T-helper 22 cell (primary cell): ENCODE measurements around the gene TMEM131L.

Experiments used
- DNase-seq: peaks from one replicate; pipeline ENCODE4 v3.0.0-alpha.2; 2020; ENCODE audit warnings: low read depth

TMEM131L gene

DNA sequence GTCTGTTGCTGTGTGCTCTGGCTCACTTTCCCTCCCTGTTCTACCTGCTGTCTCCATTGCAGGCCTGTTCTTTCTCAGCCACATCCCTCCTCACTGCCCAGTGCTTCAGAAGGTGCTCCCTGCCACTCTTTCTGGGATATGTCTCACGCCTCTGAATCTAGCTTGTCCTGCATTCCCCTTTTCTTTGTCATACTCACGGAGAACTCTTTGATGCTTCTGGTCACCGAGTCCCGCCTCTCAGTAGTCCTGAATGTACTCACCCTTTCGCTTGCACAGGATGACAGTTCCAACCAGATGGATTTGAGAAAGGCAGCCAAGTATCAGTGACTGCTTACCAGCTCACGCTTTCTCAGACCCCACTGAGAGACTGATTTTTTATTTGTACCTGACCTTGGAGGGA is 152.7 kb downstream of the TMEM131L start:
- no peak for DNase-seq

GRCh38 chr4:153619811-153620210 is 153.7 kb downstream of the TMEM131L start:
- DNase-seq: no peak

DNA sequence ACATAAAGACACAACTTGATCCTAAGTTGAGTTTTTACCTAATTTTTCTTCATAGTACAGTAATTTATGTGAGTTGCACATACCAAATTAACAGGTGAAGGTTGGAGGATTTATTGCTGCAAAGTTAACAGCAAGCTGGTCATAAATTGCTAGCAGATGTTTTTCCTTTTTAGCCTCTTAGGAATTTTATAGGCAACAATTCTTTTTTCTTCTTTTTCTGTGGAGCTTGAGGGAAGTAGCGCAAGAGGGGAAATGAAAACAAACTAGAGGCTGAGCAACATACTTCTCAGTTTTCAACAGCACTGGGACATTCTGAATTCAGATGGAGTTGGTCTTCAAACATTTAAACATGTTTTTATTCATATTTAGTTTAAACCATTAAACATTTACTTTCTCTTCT is 154.2 kb downstream of the TMEM131L start:
- no peak for DNase-seq

GRCh38 chr4:153622093-153622492 is 155.9 kb downstream of the TMEM131L start:
- DNase-seq: no peak

DNA sequence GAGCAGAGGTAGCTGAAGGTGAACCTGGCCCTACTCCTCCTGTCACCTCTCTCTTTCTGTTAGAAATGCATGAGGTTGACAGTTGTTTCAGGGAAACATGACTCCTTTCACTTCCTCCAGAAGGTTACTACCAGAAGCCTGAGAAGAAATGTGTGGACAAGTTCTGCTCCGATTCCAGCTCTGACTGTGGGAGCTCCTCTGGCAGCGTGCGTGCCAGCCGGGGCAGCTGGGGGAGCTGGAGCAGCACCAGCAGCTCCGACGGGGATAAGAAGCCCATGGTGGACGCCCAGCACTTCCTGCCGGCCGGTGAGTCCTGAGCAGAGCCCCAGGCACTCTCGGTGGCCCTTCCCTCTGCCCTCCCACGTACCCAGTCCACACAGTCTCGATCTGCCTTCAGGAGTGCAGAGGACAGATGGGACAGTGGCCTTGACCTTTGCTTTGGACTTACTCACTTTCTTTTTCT is 156.6 kb downstream of the TMEM131L start:
- DNase-seq: no peak

DNA sequence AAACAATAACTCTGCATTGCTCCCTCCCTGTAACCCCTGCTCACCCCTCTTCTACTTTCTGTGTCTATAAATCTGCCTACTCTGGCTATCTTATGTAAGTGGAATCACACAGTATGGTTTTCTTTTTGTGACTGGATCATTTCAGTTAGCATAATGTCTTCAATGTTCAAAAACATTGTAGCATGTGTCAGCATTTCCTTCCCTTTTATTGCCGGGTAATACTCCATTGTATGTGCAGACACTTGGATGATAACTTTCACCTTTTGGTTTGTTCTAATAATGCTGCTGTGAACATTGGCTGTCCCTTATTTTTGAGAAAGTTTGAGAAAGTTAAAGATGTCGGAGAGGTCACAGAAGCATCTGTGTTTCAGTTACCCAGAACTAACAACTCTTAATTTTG is 157.3 kb downstream of the TMEM131L start:
- DNase-seq: no peak

- no peak for DNase-seq
These were observed 162.7 kb downstream of the TMEM131L start for GRCh38 chr4:153628796-153629315.

- DNase-seq: no peak
These were observed 163.6 kb downstream of the TMEM131L start for GRCh38 chr4:153629776-153630175.

GRCh38 chr4:153634738-153635353 is 168.7 kb downstream of the TMEM131L start:
- no peak for DNase-seq

- no peak for DNase-seq
These were observed 169.7 kb downstream of the TMEM131L start for GRCh38 chr4:153635846-153636245.

DNA sequence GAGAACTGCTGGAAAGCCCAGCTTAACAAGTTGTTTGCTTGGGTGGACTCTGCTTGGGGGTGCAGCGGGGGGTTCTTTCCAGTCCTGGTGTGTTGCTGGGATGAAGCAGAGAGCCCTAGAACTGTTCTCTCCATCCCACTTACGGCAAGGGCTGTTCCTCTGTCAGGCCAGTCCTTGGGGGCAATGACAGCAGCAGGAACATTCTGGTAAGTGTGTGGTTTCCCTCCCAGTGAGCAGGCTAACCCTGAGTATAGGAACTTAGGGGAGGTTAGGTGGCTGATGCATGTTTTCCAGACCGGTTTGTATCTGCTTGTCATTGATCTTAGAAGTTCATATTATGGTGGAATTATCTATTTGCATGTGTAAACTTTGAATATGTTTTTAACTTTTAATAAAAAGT is 171.0 kb downstream of the TMEM131L start:
- no peak for DNase-seq

DNA sequence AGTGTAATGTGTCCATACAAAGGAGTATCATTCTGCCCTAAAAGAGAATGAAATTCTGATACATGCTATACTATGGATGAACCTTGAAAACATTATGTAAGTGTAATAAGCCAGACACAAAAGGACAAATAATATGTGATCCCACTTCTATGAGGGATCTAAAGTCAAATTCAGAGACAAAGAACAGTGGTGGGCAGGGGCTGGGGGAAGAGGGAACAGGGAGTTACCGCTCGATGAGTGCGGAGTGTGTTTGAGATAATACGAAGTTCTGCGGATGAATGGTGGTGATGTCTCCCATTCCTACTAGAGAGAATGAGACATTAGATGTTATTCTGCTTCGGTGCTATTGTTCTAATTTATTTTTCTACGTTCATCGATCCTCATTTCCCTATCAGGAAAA is 171.9 kb downstream of the TMEM131L start:
- DNase-seq: no peak

DNA sequence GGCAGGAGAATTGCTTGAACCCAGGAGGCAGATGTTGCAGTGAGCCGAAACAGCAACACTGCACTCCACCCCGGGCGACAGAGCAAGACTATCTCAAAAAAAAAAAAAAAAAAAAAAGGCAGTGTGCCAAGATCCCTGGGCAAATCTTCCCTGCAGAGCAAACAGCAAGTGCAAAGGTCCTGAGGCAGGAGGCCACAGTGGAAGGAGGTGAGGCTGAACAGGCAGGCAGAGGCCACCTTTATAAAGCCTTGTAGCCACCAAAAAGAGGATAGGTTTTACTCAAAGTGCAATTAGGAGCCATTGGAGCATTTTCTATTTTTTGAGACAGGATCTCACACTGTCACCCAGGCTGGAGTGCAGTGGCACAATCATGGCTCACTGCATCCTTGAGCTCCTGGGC is 172.8 kb downstream of the TMEM131L start:
- no peak for DNase-seq

GRCh38 chr4:153639833-153640802 is 174.0 kb downstream of the TMEM131L start:
- no peak for DNase-seq

GRCh38 chr4:153641532-153641931 is 175.4 kb downstream of the TMEM131L start:
- no peak for DNase-seq

GRCh38 chr4:153643406-153644383 is 177.5 kb downstream of the TMEM131L start:
- no peak for DNase-seq

GRCh38 chr4:153645183-153645582 is 179.0 kb downstream of the TMEM131L start:
- DNase-seq: no peak

DNA sequence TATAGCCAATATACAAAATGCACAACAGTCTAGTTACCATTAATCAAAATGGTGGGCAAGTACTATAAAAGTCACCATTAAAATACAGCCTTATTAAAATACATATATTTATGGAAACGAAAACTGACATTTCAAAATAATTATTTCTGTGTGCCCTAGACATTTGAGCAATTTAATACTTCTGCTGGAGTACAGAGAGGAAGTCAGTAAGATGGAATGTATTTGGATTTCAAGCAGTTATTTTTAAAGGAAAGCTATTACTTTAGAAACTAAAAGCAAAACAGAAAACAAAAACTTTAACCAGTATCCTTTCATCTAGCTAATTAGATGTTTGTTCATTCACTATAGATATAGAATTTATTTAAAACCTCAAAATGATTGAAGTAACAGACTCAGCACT is 180.1 kb downstream of the TMEM131L start:
- DNase-seq: no peak

- DNase-seq: no peak
These were observed 180.8 kb downstream of the TMEM131L start for GRCh38 chr4:153646978-153647377.

DNA sequence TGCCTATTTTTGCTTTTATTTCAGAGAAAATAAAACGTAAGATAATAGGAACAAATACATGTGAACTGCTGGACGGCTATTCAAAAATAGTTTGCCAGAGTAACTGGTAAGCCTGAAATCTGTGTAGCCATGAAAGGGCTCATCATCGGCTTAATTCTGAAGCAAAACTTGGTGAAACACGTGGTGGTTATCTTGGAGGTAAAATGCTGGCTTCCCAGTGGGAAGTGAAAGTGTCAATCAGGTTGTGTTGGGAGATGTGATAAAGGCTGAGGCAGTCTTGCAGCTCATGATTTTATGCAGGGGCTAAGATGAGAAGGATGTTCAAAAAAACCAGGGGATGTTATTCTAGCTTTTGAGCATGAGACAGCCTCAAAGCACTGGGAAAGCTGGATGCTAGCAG is 181.8 kb downstream of the TMEM131L start:
- DNase-seq: no peak

GRCh38 chr4:153649572-153649991 is 183.4 kb downstream of the TMEM131L start:
- DNase-seq: no peak

DNA sequence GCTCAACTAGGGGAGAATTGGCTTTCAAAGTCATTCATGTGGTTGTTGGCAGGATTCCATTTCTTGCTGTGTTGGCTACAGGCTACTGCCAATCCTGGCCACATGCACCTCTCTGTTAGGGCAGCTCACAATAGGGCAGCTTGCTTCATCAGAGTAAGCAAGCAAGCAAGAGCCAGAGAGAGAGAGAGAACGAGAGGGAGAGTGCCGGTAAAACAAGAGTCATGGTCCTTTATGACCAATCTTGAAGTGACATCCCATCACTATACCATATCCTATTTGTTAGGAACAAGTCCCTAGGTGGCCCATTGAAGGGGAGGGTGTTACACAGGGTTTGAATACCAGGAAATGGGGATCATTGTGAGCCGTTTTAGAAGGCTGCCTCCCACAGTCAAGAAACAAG is 185.0 kb downstream of the TMEM131L start:
- no peak for DNase-seq
